Activated CD8-positive, alpha-beta T cell treated with anti-CD3 and anti-CD28 coated beads for 36 hours (primary cell): ENCODE measurements around the gene NEAT1. TPM values are rescaled to one million over a fixed set of nuclear protein-coding genes. Genes with fewer than 3 reads are reported as not detected.

ENCODE experiments used
- ATAC-seq: fragments of 200-7000 bp; cut with Tn5 transposase; one replicate; pipeline ENCODE4 v1.10.0; 2021; ENCODE audit warnings: mild to moderate bottlenecking, moderate library complexity
- CTCF ChIA-PET: fragments of 350-600 bp; sonication (Branson Sonifier 250); formaldehyde crosslinking; loops from one replicate; lab custom pipeline; 2021; ENCODE audit warnings: antibody characterized with exemption; lab: Charles Lee
- POLR2A ChIA-PET: fragments of 350-600 bp; sonication (Branson Sonifier 250); formaldehyde crosslinking; loops from one replicate; lab custom pipeline; 2021; ENCODE audit warnings: antibody characterized with exemption; lab: Charles Lee
- DNase-seq: peaks from one replicate; pipeline ENCODE4 v3.0.0-alpha.2; 2020
- H3K27ac Mint-ChIP-seq: one replicate; pipeline ENCODE4 v1.8.0; 2021; ENCODE audit warnings: mild to moderate bottlenecking, mixed read lengths
- H3K27me3 Mint-ChIP-seq: one replicate; pipeline ENCODE4 v1.8.0; 2021; ENCODE audit warnings: mixed read lengths
- H3K36me3 Mint-ChIP-seq: one replicate; pipeline ENCODE4 v1.8.0; 2021; ENCODE audit warnings: low read depth, mixed read lengths
- H3K4me1 Mint-ChIP-seq: one replicate; pipeline ENCODE4 v1.8.0; 2021; ENCODE audit warnings: low read depth, mixed read lengths
- H3K4me3 Mint-ChIP-seq: one replicate; pipeline ENCODE4 v1.8.0; 2021; ENCODE audit warnings: mild to moderate bottlenecking, moderate library complexity, mixed read lengths
- H3K9me3 Mint-ChIP-seq: one replicate; pipeline ENCODE4 v1.8.0; 2021; ENCODE audit warnings: mixed read lengths
- CTCF ChIP-seq: fragments of 200-600 bp; IDR thresholded peaks from one replicate; pipeline ENCODE4 v1.8.0; 2022; ENCODE audit warnings: antibody characterized with exemption, mild to moderate bottlenecking
- intact Hi-C: fragments of 100-400 bp; cut with micrococcal nuclease; formaldehyde crosslinking; loops from one replicate; pipeline ENCODE4 v1.10.0; 2022
- total RNA-seq, 2 experiments: library from RNA; stranded (reverse); gene quantifications; one replicate each; pipeline ENCODE4 v1.2.3, GENCODE V29; 2021

The NEAT1 gene
- total RNA-seq, 2 experiments from 2014 or later: 313 to 358 TPM

- ChIA-PET CTCF (interaction anchor here (1.0 to 3.1 kb wide), 8 partner anchors 8 to 72 kb away, joined by 3 to 13 read pairs (median 8); partner anchors contain the start of gene MALAT1), POLR2A (interaction anchor here (1.2 to 36.2 kb wide), 5 partner anchors 8 to 69 kb away, joined by 3 to 4842 read pairs (median 94); partner anchors contain the start of genes MALAT1 and NEAT1)
- no peaks in the 10 kb centered on the region for H3K27me3 Mint-ChIP-seq
- H3K36me3 Mint-ChIP-seq: peaks cover 1% of the 10 kb centered on the region
- H3K9me3 Mint-ChIP-seq: no peaks in the 10 kb centered on the region
- no peak for TF ChIP-seq CTCF
- H3K4me1 Mint-ChIP-seq: peaks cover 55% of the 10 kb centered on the region
- H3K27ac Mint-ChIP-seq: no peak overlapping the region
- intact Hi-C loops: no loop called here
- no peak for DNase-seq
- H3K4me3 Mint-ChIP-seq: no peak overlapping the region
- ATAC-seq: no peak
Measured at GRCh38 chr11:65489035-65489705, 66.6 kb downstream of the NEAT1 start.

- no peaks in the 10 kb centered on the region for H3K27me3 Mint-ChIP-seq
- H3K36me3 Mint-ChIP-seq: peaks cover 1% of the 10 kb centered on the region
- CTCF ChIA-PET: interaction anchor here (0.9 to 2.5 kb wide), 4 partner anchors 9 to 73 kb away, joined by 3 to 12 read pairs (median 6); partner anchors contain the start of gene MALAT1
- no peak for ATAC-seq
- no peak overlapping the region for H3K4me3 Mint-ChIP-seq
- no peaks in the 10 kb centered on the region for H3K9me3 Mint-ChIP-seq
- no peak overlapping the region for H3K27ac Mint-ChIP-seq
- POLR2A ChIA-PET: interaction anchor here (0.7 to 36.2 kb wide), 7 partner anchors 9 to 155 kb away, joined by 3 to 4842 read pairs (median 8); partner anchors contain the start of genes MALAT1, NEAT1 and SCYL1
- no peak for DNase-seq
- H3K4me1 Mint-ChIP-seq: peaks cover 60% of the 10 kb centered on the region
- no peak for TF ChIP-seq CTCF
- intact Hi-C loops: no loop called here
Measured at GRCh38 chr11:65489706-65490320, 67.2 kb downstream of the NEAT1 start.

GRCh38 chr11:65491163-65491465 is 68.5 kb downstream of the NEAT1 start:
- POLR2A ChIA-PET: interaction anchor here (9.6 to 36.2 kb wide), 3 partner anchors 11 to 71 kb away, joined by 94 to 4842 read pairs (median 343); partner anchors contain the start of genes MALAT1 and NEAT1
- Mint-ChIP-seq H3K9me3 (no peaks in the 10 kb centered on the region), H3K36me3 (peaks cover 1% of the 10 kb centered on the region), H3K27me3 (no peaks in the 10 kb centered on the region), H3K4me3 (no peak overlapping the region), H3K27ac (no peak overlapping the region), H3K4me1 (peaks cover 61% of the 10 kb centered on the region)
- ATAC-seq: no peak
- CTCF ChIA-PET: interaction anchor here (0.6 kb wide), 1 partner anchor 11 kb away, joined by 3 read pairs; no protein-coding TSS in a partner anchor
- TF ChIP-seq CTCF: no peak
- intact Hi-C loops: no loop called here
- no peak for DNase-seq

GRCh38 chr11:65491614-65492386 is 69.2 kb downstream of the NEAT1 start:
- no peak overlapping the region for H3K4me3 Mint-ChIP-seq
- peaks cover 1% of the 10 kb centered on the region for H3K36me3 Mint-ChIP-seq
- H3K4me1 Mint-ChIP-seq: peaks cover 66% of the 10 kb centered on the region
- no peaks in the 10 kb centered on the region for H3K27me3 Mint-ChIP-seq
- ATAC-seq (no peak), DNase-seq (no peak)
- ChIA-PET CTCF (interaction anchor here (0.6 to 1.3 kb wide), 3 partner anchors 12 to 75 kb away, joined by 3 to 4 read pairs (median 3); no protein-coding TSS in a partner anchor), POLR2A (interaction anchor here (0.9 to 36.2 kb wide), 4 partner anchors 11 to 71 kb away, joined by 4 to 4842 read pairs (median 218); partner anchors contain the start of genes MALAT1 and NEAT1)
- no peak for TF ChIP-seq CTCF
- no peaks in the 10 kb centered on the region for H3K9me3 Mint-ChIP-seq
- intact Hi-C loops: no loop called here
- H3K27ac Mint-ChIP-seq: no peak overlapping the region
